Vagina (tissue), 2 donors: ENCODE data around the gene ICE1. TPM values are rescaled to one million over a fixed set of nuclear protein-coding genes. Genes with fewer than 3 reads are reported as not detected.

Source experiments
- DNase-seq, 2 donors: peaks; one replicate each; pipeline ENCODE4 v3.0.0-alpha.2; 2017; ENCODE audit errors: extremely low spot score in 2 of 2
- H3K27ac ChIP-seq: fragments of 200-600 bp; sonication (generic); one replicate; pipeline ENCODE4 v1.5.1; 2019
- H3K27me3 ChIP-seq: fragments of 200-600 bp; sonication (generic); one replicate; pipeline ENCODE4 v1.5.1; 2019
- H3K36me3 ChIP-seq, 2 donors: fragments of 200-600 bp; sonication (generic); one replicate each; pipeline ENCODE4 v1.5.1; 2017 to 2019
- H3K4me1 ChIP-seq: fragments of 200-600 bp; sonication (generic); one replicate; pipeline ENCODE4 v1.5.1; 2019
- H3K4me3 ChIP-seq, 2 donors: fragments of 200-600 bp; sonication (generic); 1 replicate in 1 of 2; 2 replicates in 1 of 2; pipeline ENCODE4 v1.5.1; 2016 to 2019
- H3K9me3 ChIP-seq: fragments of 200-600 bp; sonication (generic); one replicate; pipeline ENCODE4 v1.5.1; 2019
- CTCF ChIP-seq, 3 experiments: fragments of 450-650 bp in 2 of 3; fragments of 200-600 bp in 1 of 3; sonication (generic) in 1 of 3; IDR thresholded peaks; one replicate each; pipeline ENCODE4 v1.5.1; 2017 to 2019; ENCODE audit warnings: antibody characterized with exemption in 3 of 3, mild to moderate bottlenecking in 2 of 3, moderate library complexity in 2 of 3
- POLR2A ChIP-seq, 2 donors: fragments of 450-650 bp; IDR thresholded peaks; one replicate each; pipeline ENCODE4 v1.6.1; 2017; ENCODE audit warnings: antibody characterized with exemption in 2 of 2, mild to moderate bottlenecking in 2 of 2, moderate library complexity in 2 of 2
- POLR2AphosphoS5 ChIP-seq, 2 donors: sonication (generic); formaldehyde crosslinking; IDR thresholded peaks; one replicate each; pipeline ENCODE4 v1.9.0; 2017; ENCODE audit warnings: antibody characterized with exemption in 2 of 2, mild to moderate bottlenecking in 2 of 2, low read depth in 1 of 2; ENCODE audit not compliant: insufficient read depth in 1 of 2
- intact Hi-C: fragments of 100-400 bp; cut with DNase I; formaldehyde crosslinking; loops from one replicate; pipeline ENCODE4 v1.15.1; 2023
- total RNA-seq: library from RNA; depleted of rRNA; stranded (reverse); fragments of >200 nt; gene quantifications from one replicate; pipeline ENCODE4 v1.2.3, GENCODE V29; 2016

ICE1 gene
- total RNA-seq, 1 donor from 2014 or later = 23.1 TPM

- TF ChIP-seq POLR2AphosphoS5 (IDR thresholded peaks at IDR 0.05; ENCODE audit: insufficient read depth in 1 of 2, low read depth in 1 of 2) (no peak), POLR2A (IDR thresholded peaks at IDR 0.05) (no peak), CTCF (IDR thresholded peaks at IDR 0.05) (no peak)
- H3K27me3 ChIP-seq = no peaks in the 10 kb centered on the region
- no peaks in the 10 kb centered on the region for H3K9me3 ChIP-seq
- H3K4me3 ChIP-seq = peak overlapping the region; percentile 79 to 99
- intact Hi-C loops = no loop called here
- peaks cover 41% of the 10 kb centered on the region for H3K4me1 ChIP-seq
- DNase-seq = no peak
- H3K36me3 ChIP-seq = no peaks in the 10 kb centered on the region
- H3K27ac ChIP-seq = peak overlapping the region; percentile 93
These were observed 1.1 kb upstream of the ICE1 start for GRCh38 chr5:5421149-5421960.

- intact Hi-C loops = no loop called here
These were observed 490 bp downstream of the ICE1 start for GRCh38 chr5:5422819-5423515.

GRCh38 chr5:5423586-5423985 lies 1.1 kb downstream of the ICE1 start:
- intact Hi-C loops = no loop called here
- DNase-seq = no peak
- H3K9me3 ChIP-seq = no peaks in the 10 kb centered on the region
- H3K36me3 ChIP-seq = no peaks in the 10 kb centered on the region
- TF ChIP-seq CTCF (IDR thresholded peaks at IDR 0.05) (no peak), POLR2A (IDR thresholded peaks at IDR 0.05) (no peak), POLR2AphosphoS5 (IDR thresholded peaks at IDR 0.05; ENCODE audit: insufficient read depth in 1 of 2, low read depth in 1 of 2) (no peak)
- H3K4me3 ChIP-seq = peak overlapping the region; percentile 79 to 99
- H3K27me3 ChIP-seq = no peaks in the 10 kb centered on the region
- H3K27ac ChIP-seq = peak overlapping the region; percentile 93
- H3K4me1 ChIP-seq = peaks cover 53% of the 10 kb centered on the region

More at GRCh38 chr5:5422819-5423515, 490 bp downstream of the ICE1 start:
- Histone ChIP-seq H3K9me3 (no peaks in the 10 kb centered on the region), H3K36me3 (no peaks in the 10 kb centered on the region), H3K27ac (peak overlapping the region; percentile 93), H3K27me3 (no peaks in the 10 kb centered on the region), H3K4me3 (peak overlapping the region; percentile 79 to 99), H3K4me1 (peaks cover 46% of the 10 kb centered on the region)
- no peak for DNase-seq
- no peak for TF ChIP-seq CTCF (IDR thresholded peaks at IDR 0.05)
- TF ChIP-seq POLR2AphosphoS5 (IDR thresholded peaks at IDR 0.05; ENCODE audit: insufficient read depth in 1 of 2, low read depth in 1 of 2) = no peak
- no peak for TF ChIP-seq POLR2A (IDR thresholded peaks at IDR 0.05)

- H3K27ac ChIP-seq = no peak overlapping the region
- TF ChIP-seq CTCF (IDR thresholded peaks at IDR 0.05) (no peak), POLR2AphosphoS5 (IDR thresholded peaks at IDR 0.05; ENCODE audit: insufficient read depth in 1 of 2, low read depth in 1 of 2) (no peak), POLR2A (IDR thresholded peaks at IDR 0.05) (no peak)
- no peaks in the 10 kb centered on the region for H3K36me3 ChIP-seq
- intact Hi-C loops = no loop called here
- H3K4me1 ChIP-seq = peaks cover 64% of the 10 kb centered on the region
- no peaks in the 10 kb centered on the region for H3K27me3 ChIP-seq
- H3K9me3 ChIP-seq = no peaks in the 10 kb centered on the region
- H3K4me3 ChIP-seq = no peak overlapping the region
- no peak for DNase-seq
These were observed 2.3 kb downstream of the ICE1 start for GRCh38 chr5:5424736-5425135.

- no peak for DNase-seq
- Histone ChIP-seq H3K27ac (no peak overlapping the region), H3K4me1 (peaks cover 58% of the 10 kb centered on the region), H3K27me3 (no peaks in the 10 kb centered on the region), H3K9me3 (no peaks in the 10 kb centered on the region), H3K36me3 (no peaks in the 10 kb centered on the region), H3K4me3 (no peak overlapping the region)
- intact Hi-C loops = no loop called here
- TF ChIP-seq CTCF (IDR thresholded peaks at IDR 0.05) (no peak), POLR2A (IDR thresholded peaks at IDR 0.05) (no peak), POLR2AphosphoS5 (IDR thresholded peaks at IDR 0.05; ENCODE audit: insufficient read depth in 1 of 2, low read depth in 1 of 2) (no peak)
These were observed 7.7 kb downstream of the ICE1 start for GRCh38 chr5:5430136-5430535.
